ENCODE results near the gene CLEC19A.
A peak's percentile ranks its signal among the peaks of the same experiment; 100 is the strongest.

Gene CLEC19A

GRCh38 chr16:19331794-19332193, 46.3 kb downstream of the CLEC19A start:
- FAIRE-seq, result no peak

GRCh38 chr16:19338335-19338734, 52.8 kb downstream of the CLEC19A start:
- FAIRE-seq, result no peak
- DNase-seq (ENCODE audit: insufficient read length, low spot score), result no peak
- no peak for TF ChIP-seq POLR2AphosphoS5 (IDR thresholded peaks at IDR 0.05; ENCODE audit: low read depth, low read length)
- no peak for TF ChIP-seq TAF1 (IDR thresholded peaks at IDR 0.05; ENCODE audit: low read depth, low read length)

More at GRCh38 chr16:19331794-19332193, 46.3 kb downstream of the CLEC19A start:
- DNase-seq (ENCODE audit: insufficient read length, low spot score), result no peak
- TF ChIP-seq POLR2AphosphoS5 (IDR thresholded peaks at IDR 0.05; ENCODE audit: low read depth, low read length) (no peak), TAF1 (IDR thresholded peaks at IDR 0.05; ENCODE audit: low read depth, low read length) (no peak), SPI1 (IDR thresholded peaks at IDR 0.05; ENCODE audit: low read depth, low read length) (no peak), PAX5 (IDR thresholded peaks at IDR 0.05; ENCODE audit: insufficient read depth, low read length, severe bottlenecking) (no peak), POU2F2 (IDR thresholded peaks at IDR 0.05; ENCODE audit: low read depth, low read length) (no peak), POLR2A (IDR thresholded peaks at IDR 0.05; ENCODE audit: low read depth, low read length) (no peak)

GRCh38 chr16:19344224-19344801, 58.8 kb downstream of the CLEC19A start:
- no peak for FAIRE-seq
- TF ChIP-seq TAF1 (IDR thresholded peaks at IDR 0.05; ENCODE audit: low read depth, low read length) (no peak), POU2F2 (IDR thresholded peaks at IDR 0.05; ENCODE audit: low read depth, low read length) (no peak), POLR2AphosphoS5 (IDR thresholded peaks at IDR 0.05; ENCODE audit: low read depth, low read length) (no peak), PAX5 (IDR thresholded peaks at IDR 0.05; ENCODE audit: insufficient read depth, low read length, severe bottlenecking) (no peak), SPI1 (IDR thresholded peaks at IDR 0.05; ENCODE audit: low read depth, low read length) (no peak), POLR2A (IDR thresholded peaks at IDR 0.05; ENCODE audit: low read depth, low read length) (no peak)
- DNase-seq (ENCODE audit: insufficient read length, low spot score), result no peak

- no peak for FAIRE-seq
- TF ChIP-seq PAX5 (IDR thresholded peaks at IDR 0.05; ENCODE audit: insufficient read depth, low read length, severe bottlenecking), result no peak
- TF ChIP-seq TAF1 (IDR thresholded peaks at IDR 0.05; ENCODE audit: low read depth, low read length), result no peak
- TF ChIP-seq SPI1 (IDR thresholded peaks at IDR 0.05; ENCODE audit: low read depth, low read length), result no peak
- TF ChIP-seq POLR2A (IDR thresholded peaks at IDR 0.05; ENCODE audit: low read depth, low read length), result no peak
- no peak for TF ChIP-seq POLR2AphosphoS5 (IDR thresholded peaks at IDR 0.05; ENCODE audit: low read depth, low read length)
- TF ChIP-seq POU2F2 (IDR thresholded peaks at IDR 0.05; ENCODE audit: low read depth, low read length), result no peak
Observed at GRCh38 chr16:19344980-19345379, 59.4 kb downstream of the CLEC19A start.

GRCh38 chr16:19346335-19346922, 60.9 kb downstream of the CLEC19A start:
- DNase-seq (ENCODE audit: insufficient read length, low spot score), result no peak
- no peak for FAIRE-seq

More at GRCh38 chr16:19344980-19345379, 59.4 kb downstream of the CLEC19A start:
- no peak for DNase-seq (ENCODE audit: insufficient read length, low spot score)

GRCh38 chr16:19348125-19348524, 62.6 kb downstream of the CLEC19A start:
- no peak for FAIRE-seq
- DNase-seq (ENCODE audit: insufficient read length, low spot score), result no peak
- TF ChIP-seq TAF1 (IDR thresholded peaks at IDR 0.05; ENCODE audit: low read depth, low read length) (no peak), SPI1 (IDR thresholded peaks at IDR 0.05; ENCODE audit: low read depth, low read length) (no peak), PAX5 (IDR thresholded peaks at IDR 0.05; ENCODE audit: insufficient read depth, low read length, severe bottlenecking) (no peak), POLR2AphosphoS5 (IDR thresholded peaks at IDR 0.05; ENCODE audit: low read depth, low read length) (no peak), POU2F2 (IDR thresholded peaks at IDR 0.05; ENCODE audit: low read depth, low read length) (no peak), POLR2A (IDR thresholded peaks at IDR 0.05; ENCODE audit: low read depth, low read length) (no peak)

More at GRCh38 chr16:19346335-19346922, 60.9 kb downstream of the CLEC19A start:
- TF ChIP-seq SPI1 (IDR thresholded peaks at IDR 0.05; ENCODE audit: low read depth, low read length) (peak; percentile 63), POLR2A (IDR thresholded peaks at IDR 0.05; ENCODE audit: low read depth, low read length) (no peak)

GRCh38 chr16:19348578-19349315, 63.2 kb downstream of the CLEC19A start:
- DNase-seq (ENCODE audit: insufficient read length, low spot score) (no peak), FAIRE-seq (no peak)
- TF ChIP-seq POLR2AphosphoS5 (IDR thresholded peaks at IDR 0.05; ENCODE audit: low read depth, low read length) (no peak), PAX5 (IDR thresholded peaks at IDR 0.05; ENCODE audit: insufficient read depth, low read length, severe bottlenecking) (no peak), POU2F2 (IDR thresholded peaks at IDR 0.05; ENCODE audit: low read depth, low read length) (no peak), SPI1 (IDR thresholded peaks at IDR 0.05; ENCODE audit: low read depth, low read length) (no peak), POLR2A (IDR thresholded peaks at IDR 0.05; ENCODE audit: low read depth, low read length) (no peak), TAF1 (IDR thresholded peaks at IDR 0.05; ENCODE audit: low read depth, low read length) (no peak)

- TF ChIP-seq POLR2A (IDR thresholded peaks at IDR 0.05; ENCODE audit: low read depth, low read length) (no peak), SPI1 (IDR thresholded peaks at IDR 0.05; ENCODE audit: low read depth, low read length) (no peak), POU2F2 (IDR thresholded peaks at IDR 0.05; ENCODE audit: low read depth, low read length) (no peak), TAF1 (IDR thresholded peaks at IDR 0.05; ENCODE audit: low read depth, low read length) (no peak), POLR2AphosphoS5 (IDR thresholded peaks at IDR 0.05; ENCODE audit: low read depth, low read length) (no peak), PAX5 (IDR thresholded peaks at IDR 0.05; ENCODE audit: insufficient read depth, low read length, severe bottlenecking) (no peak)
- DNase-seq (ENCODE audit: insufficient read length, low spot score), result no peak
- FAIRE-seq, result no peak
Observed at GRCh38 chr16:19354371-19354770, 68.8 kb downstream of the CLEC19A start.

- no peak for TF ChIP-seq POU2F2 (IDR thresholded peaks at IDR 0.05; ENCODE audit: low read depth, low read length)
- TF ChIP-seq TAF1 (IDR thresholded peaks at IDR 0.05; ENCODE audit: low read depth, low read length), result no peak
- TF ChIP-seq POLR2A (IDR thresholded peaks at IDR 0.05; ENCODE audit: low read depth, low read length), result no peak
- no peak for TF ChIP-seq PAX5 (IDR thresholded peaks at IDR 0.05; ENCODE audit: insufficient read depth, low read length, severe bottlenecking)
- no peak for TF ChIP-seq POLR2AphosphoS5 (IDR thresholded peaks at IDR 0.05; ENCODE audit: low read depth, low read length)
- TF ChIP-seq SPI1 (IDR thresholded peaks at IDR 0.05; ENCODE audit: low read depth, low read length), result no peak
- FAIRE-seq (no peak), DNase-seq (ENCODE audit: insufficient read length, low spot score) (no peak)
Observed at GRCh38 chr16:19356024-19356952, 70.8 kb downstream of the CLEC19A start.

Data from GM12891 (cell line).